Uterus (tissue), 2 donors: Measurements from ENCODE around the gene GALNT12.

ENCODE experiments used
- CTCF ChIP-seq, 4 experiments: fragments of 200-600 bp in 2 of 4; fragments of 450-650 bp in 2 of 4; sonication (generic) in 2 of 4; IDR thresholded peaks; one replicate each; pipeline ENCODE4 v1.5.1; 2016 to 2019; ENCODE audit warnings: antibody characterized with exemption in 4 of 4, mild to moderate bottlenecking in 2 of 4, moderate library complexity in 1 of 4
- POLR2A ChIP-seq, 2 donors: fragments of 450-650 bp; IDR thresholded peaks; one replicate each; pipeline ENCODE4 v1.6.1; 2016; ENCODE audit warnings: antibody characterized with exemption in 2 of 2, mild to moderate bottlenecking in 1 of 2, moderate library complexity in 1 of 2

GRCh38 chr9:98822661-98823060, 15.2 kb downstream of the GALNT12 start:
- TF ChIP-seq POLR2A (IDR thresholded peaks at IDR 0.05) = no peak
- TF ChIP-seq CTCF (IDR thresholded peaks at IDR 0.05) = no peak
